ENCODE data around the gene PRSS36.

Gene PRSS36

DNA sequence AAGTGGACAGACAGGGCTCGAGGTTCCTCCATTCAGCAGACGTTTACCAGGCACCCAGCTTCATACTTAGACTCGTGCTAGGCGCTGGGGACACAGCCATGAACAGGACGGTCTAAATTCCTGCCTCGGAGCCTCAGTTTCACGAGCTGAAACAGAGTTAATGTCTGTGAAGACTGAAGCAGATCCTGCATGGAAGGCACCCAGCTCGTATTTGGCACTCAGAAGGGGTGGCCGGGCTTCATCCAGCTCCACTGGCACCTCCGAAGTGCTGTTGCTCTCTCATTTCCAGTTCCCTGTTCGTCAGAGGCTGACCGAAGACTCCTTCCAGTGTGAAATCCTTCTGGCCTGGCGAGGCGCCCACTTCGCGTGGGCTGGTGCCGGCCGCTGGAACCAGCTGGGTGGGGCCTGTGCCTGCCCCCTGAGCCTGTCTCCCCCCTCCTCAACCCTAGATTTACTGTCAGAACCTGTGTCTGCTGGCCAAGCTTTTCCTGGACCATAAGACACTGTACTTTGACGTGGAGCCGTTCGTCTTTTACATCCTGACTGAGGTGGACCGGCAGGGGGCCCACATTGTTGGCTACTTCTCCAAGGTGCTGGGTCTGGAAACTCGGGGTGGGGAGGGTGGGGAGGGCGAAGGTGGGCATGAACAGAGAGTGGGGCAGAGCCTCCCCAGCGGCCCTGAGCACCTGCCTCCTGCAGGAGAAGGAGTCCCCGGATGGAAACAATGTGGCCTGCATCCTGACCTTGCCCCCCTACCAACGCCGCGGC lies 20.1 kb downstream of the PRSS36 start:
- in situ Hi-C loops (cut with HindIII; ENCODE audit: low sequenced_read_pairs) = no loop called here

DNA sequence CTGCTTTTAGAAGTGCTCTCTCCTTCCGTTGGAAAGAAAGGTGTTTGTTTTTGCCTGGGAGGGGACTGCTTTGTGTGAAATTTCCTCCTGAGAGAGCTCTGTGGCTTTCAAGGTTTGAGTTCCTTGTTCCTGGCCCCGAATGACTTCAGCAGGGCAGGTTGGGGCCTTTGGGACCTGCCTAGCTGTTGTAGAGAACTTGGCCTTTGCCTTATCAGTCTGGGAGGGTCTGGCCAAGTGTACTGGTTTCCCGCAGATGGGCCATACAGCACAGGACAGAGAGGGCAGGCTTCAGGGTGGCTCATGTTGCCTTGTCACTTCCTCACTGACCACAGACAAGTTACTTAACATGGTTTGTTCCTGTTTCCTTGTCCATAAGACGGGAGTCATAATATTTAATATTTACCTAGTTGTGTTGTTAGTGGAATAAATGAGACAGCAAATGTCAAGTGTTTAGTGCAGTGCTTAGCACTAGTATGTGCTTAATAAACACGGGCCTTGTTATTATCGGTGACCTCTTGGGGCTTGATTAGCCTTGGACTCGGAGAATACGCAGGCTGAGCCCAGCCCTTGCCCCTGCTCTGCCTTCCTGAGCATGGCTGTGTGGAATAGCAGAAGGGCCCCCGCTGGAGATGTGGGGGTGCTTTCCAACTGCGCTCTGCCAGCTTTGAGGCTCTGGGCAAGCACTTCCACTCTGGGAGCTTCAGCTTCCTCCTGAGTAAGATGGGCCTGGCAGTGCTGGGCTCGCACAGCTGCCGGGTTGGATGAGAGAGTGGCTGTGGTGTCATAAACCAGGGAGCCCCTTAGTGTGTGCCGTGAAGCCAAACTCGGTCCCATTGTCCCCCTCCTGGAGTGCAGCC lies 20.9 kb downstream of the PRSS36 start:
- in situ Hi-C loops (cut with HindIII; ENCODE audit: low sequenced_read_pairs) = no loop called here

DNA sequence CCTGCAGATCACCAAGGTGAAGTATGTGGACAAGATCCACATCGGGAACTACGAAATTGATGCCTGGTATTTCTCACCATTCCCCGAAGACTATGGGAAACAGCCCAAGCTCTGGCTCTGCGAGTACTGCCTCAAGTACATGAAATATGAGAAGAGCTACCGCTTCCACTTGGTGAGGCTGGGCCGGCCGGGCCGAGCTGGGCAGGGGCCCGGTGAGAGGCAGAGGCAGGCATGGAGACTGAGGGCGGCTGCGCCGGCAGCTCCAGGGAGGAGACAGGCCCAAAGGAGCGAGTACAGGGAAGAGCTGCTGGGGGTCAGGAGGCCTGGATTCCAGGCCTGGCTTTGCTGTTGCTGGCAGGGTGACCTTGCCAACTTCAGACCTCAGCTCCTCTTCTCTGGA lies 22.7 kb downstream of the PRSS36 start:
- in situ Hi-C loops (cut with HindIII; ENCODE audit: low sequenced_read_pairs) = no loop called here

DNA sequence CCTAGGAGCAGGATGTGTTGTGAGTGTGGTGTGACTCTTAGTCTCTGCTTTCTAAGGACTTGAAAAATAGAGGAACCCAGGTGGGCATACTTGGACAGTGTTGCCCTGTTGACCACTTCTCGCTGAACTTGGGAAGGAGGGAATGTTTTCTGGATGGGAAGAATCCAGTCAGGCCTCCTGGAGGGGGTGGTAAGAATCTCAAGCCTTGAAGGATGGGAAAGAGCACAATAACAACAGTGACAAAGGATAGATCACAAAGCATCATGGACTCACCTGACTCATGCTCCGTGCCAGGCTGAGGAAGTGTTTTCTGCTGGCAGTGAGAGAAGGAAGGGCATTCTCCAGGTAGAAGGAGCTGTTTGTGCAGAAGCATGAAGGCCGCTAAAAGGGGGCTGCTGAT lies 24.0 kb downstream of the PRSS36 start:
- in situ Hi-C loops (cut with HindIII; ENCODE audit: low sequenced_read_pairs) = no loop called here

DNA sequence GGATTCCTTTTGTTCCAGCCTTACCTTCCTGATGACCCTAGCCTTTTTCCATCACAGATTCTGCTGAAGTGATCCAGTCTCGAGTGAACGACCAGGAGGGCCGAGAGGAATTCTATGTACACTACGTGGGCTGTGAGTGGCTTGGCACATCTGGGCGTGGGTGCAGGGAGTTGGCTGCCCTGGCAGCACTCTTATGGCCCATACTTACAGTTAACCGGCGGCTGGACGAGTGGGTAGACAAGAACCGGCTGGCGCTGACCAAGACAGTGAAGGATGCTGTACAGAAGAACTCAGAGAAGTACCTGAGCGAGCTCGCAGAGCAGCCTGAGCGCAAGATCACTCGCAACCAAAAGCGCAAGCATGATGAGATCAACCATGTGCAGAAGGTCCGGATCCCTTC lies 29.7 kb downstream of the PRSS36 start:
- in situ Hi-C loops (cut with HindIII; ENCODE audit: low sequenced_read_pairs) = no loop called here

DNA sequence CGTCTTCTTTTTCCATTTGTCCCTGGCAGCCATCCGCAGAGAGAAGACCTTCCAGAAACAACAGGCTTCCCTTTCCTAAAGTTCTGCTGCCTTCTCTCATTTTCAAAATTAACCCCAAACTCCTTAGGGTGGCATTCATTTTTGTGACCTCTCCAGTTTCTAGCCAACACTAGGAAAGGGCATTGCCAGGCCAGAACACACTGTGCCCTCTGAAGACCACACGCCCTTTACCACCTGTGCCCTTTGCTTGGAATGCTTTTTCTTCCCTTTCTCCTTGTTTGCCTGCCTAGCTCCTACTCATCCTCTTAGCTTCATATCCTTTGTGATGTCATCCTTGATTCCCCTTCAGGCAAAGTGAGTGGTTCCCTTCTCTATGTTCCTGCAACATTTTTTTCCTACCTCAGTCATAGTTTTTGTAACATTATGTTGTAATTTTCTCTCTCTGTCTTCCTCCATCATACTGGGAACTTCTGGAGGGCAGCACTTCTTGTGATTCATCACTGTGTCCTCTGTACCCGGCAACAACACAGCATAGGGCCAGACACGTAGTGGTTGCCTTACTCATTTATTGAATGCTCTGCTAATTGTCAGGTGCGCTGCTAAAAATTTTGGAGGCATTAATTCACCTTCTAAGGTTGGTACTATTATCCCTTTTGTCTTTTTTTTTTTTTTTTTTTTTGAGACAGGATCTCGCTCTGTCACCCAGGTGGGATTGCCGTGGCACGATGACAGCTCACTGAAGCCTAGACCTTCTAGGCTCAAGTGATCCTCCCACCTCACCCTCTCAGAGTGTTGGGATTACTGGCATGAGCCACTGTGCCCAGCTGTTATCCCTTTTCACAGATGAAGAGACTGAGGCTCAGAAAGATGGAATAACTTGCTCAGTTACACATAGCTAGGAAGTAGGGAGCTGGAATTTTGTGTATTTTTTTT lies 31.4 kb downstream of the PRSS36 start:
- in situ Hi-C loops (cut with HindIII; ENCODE audit: low sequenced_read_pairs) = no loop called here

DNA sequence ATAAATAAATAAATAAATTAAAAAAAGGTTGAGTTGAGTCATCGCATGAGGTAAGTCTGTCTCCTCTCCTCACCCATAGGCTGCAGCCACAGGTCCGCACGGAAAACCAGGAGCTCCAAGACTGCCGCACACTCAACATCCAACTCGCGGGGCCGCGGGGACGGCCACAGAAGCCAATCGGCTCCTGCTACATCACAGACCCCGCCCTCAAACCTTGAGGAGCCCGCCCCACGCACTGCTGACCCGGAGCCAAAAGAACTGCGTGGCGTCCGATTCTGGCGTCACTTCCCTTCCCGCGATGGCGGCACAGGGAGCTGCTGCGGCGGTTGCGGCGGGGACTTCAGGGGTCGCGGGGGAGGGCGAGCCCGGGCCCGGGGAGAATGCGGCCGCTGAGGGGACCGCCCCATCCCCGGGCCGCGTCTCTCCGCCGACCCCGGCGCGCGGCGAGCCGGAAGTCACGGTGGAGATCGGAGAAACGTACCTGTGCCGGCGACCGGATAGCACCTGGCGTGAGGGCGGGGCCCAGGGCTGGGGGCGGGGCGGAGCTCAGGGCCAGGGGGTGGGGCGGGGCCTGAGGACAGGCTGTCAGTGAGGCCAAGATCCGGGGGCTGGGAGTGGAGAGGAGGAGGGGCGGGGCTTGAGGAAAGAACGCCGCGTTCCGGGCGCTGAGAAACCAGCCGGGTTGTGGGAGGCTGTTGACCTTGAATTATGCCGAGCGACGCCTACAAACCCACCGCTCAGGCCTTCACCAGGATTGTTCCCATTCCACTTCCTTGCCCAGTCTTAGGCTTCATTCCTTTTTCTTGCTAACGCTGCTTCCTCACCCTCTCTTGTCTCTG lies 32.3 kb downstream of the PRSS36 start, which contains the start of gene KAT8:
Gene KAT8, plus strand, starts transcription at position 281 of the 839 bp plus-strand sequence. Its CDS starts 18 bp downstream, at position 299.
- in situ Hi-C loops (cut with HindIII; ENCODE audit: low sequenced_read_pairs) = no loop called here

DNA sequence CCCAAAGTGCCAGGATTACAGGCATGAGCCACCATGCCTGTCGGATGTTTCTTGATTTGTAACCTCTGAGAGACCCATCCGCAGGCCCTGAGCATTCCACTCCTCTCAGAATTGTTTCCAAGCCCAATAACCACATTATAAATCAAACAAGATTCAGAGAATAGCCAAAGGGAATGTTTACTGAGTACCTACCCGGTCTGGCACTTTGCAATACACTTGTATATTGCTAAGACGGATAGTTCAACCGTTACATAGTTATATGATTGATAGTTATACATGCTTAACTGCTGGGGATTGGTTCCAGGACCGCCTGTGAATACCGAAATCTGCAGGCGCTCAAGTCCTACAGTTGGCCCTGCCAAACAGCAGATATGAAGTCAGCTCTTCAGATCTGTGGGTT lies 35.4 kb downstream of the PRSS36 start:
- in situ Hi-C loops (cut with HindIII; ENCODE audit: low sequenced_read_pairs) = no loop called here

DNA sequence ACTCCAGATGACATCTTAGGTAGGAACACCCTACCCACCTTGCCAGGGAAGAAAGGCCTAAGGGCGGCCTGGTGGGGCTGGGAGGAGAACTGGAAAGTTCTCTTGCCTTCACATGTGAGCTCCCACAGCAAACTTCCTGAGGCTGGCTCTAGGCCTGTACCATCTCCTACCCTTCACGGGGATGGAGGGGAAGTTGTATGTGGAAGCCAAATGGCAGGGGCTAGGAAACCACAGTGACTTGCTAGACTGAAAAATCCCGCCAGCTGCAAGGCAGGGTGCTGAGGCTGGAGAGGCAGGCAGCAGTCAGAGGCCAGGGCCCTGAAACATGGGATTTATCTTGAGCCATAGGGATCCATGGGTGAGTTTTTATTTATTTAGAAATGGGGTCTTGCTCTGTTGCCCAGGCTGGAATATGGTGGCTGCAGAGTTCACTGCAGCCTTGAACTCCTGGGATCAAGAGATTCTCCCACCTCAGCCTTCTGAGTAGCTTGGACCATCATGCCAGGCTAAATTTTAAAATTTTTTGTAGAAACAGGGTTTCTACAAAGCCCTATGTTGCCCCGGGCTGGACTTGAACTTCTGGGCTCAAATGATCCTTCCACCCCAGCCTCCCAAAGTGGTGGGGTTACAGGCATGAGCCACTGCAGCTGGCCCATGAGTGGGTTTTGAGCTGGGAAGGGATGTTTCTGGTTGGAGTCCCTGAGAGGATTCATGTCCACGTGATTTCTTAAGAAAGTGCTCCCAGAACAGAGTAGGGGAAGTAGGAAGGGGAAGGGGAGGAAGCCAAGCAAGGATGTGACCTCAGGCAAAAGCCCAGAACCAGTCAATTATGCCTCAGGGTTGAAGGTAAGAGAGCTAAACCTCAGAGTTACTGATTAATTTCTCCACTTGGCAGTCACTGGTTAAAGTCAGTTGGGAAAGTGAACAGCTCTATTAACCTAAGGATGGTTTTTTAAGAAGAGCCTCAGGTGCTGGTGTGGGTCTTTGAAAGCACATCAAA lies 36.4 kb downstream of the PRSS36 start:
- in situ Hi-C loops (cut with HindIII; ENCODE audit: low sequenced_read_pairs) = no loop called here

DNA sequence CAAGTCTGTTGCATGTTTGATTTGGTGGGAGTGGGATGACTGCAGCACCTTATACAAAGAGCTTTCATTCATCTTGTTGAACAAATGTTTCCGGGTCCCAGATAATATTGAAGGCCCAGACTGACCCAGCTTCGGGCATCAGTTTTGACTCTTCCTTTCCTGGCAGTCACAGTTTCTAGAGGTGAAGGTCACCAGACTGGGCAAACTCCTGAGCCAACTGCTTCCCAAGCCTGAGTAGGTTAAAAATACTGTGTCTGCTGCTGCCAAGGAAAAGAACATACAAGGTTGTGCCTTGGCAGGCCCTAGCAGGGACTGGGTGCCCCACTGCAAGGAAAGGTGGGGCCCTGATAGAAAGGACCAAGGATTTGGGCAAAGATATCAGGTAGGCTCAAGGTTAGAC lies 37.2 kb downstream of the PRSS36 start:
- in situ Hi-C loops (cut with HindIII; ENCODE audit: low sequenced_read_pairs) = no loop called here

DNA sequence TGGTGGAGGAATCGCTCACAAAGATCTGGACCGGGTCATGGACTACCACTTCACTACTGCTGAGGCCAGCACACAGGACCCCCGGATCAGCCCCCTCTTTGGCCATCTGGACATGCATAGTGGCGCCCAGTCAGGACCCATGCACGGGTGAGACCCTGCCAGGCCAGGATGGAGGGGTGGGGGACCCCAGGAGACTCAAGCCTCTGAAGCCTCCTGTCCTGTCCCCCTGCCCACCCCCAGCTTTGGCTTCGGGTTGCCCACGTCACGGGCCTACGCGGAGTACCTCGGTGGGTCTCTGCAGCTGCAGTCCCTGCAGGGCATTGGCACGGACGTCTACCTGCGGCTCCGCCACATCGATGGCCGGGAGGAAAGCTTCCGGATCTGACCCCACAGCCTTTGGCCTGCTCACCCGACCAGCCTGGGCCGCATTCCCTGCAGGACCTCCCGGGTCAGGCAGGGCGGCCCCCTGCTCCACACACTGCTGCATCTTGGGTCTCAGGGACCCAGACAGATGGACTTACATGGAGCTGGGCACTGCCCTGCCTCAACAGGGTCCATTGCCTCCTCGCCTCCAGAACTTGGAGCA lies 37.9 kb downstream of the PRSS36 start:
- in situ Hi-C loops (cut with HindIII; ENCODE audit: low sequenced_read_pairs) = no loop called here

DNA sequence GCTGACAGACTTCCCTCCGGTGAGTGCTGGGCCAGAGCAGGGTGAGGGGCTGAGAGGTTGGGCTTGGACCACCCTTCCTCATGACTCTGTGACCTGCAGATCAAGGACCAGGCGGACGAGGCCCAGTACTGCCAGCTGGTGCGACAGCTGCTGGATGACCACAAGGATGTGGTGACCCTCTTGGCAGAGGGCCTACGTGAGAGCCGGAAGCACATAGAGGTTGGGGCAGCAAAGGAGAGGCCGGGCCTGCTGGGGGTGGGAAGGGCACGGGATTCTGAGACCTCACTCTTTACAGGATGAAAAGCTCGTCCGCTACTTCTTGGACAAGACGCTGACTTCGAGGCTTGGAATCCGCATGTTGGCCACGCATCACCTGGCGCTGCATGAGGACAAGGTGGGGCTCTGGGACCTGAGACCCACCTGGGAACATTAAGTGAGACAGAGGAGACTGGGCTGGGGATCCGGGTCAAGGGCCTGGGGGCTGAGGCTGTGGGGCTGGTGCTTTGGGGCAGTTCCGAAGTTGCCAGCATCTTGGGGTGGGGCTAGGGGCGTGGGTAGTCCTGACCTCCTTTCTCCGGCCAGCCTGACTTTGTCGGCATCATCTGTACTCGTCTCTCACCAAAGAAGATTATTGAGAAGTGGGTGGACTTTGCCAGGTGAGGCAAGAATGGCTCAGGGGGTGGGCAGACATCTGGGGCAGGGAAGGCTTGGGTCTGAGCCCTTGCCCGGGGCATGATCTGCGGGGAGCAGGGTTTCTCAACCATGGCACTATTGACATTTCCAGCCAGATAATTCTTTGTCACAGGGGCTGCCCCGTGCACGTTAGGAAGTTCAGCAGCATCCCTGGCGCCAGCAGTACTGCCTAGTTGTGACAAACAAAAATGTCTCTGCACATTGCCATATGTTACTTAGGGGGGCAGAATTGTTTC lies 39.5 kb downstream of the PRSS36 start:
- in situ Hi-C loops (cut with HindIII; ENCODE audit: low sequenced_read_pairs) = no loop called here

DNA sequence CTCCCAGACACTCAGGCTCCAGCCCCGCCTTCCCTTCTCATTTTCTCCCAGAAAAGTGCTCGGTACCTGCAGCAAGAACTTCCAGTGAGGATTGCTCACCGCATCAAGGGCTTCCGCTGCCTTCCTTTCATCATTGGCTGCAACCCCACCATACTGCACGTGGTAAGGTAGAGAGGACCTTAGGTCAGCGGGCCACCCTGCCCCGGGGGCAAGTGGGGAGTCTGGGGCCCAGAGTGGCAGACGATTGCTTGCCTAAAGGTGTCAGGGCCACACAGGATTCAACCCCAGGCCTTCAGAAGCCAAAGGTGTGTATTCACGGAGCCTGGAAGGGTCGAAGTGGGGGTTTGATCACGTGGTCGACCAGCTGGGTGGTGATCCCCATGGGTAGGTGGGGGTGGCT lies 40.2 kb downstream of the PRSS36 start:
- in situ Hi-C loops (cut with HindIII; ENCODE audit: low sequenced_read_pairs) = no loop called here

DNA sequence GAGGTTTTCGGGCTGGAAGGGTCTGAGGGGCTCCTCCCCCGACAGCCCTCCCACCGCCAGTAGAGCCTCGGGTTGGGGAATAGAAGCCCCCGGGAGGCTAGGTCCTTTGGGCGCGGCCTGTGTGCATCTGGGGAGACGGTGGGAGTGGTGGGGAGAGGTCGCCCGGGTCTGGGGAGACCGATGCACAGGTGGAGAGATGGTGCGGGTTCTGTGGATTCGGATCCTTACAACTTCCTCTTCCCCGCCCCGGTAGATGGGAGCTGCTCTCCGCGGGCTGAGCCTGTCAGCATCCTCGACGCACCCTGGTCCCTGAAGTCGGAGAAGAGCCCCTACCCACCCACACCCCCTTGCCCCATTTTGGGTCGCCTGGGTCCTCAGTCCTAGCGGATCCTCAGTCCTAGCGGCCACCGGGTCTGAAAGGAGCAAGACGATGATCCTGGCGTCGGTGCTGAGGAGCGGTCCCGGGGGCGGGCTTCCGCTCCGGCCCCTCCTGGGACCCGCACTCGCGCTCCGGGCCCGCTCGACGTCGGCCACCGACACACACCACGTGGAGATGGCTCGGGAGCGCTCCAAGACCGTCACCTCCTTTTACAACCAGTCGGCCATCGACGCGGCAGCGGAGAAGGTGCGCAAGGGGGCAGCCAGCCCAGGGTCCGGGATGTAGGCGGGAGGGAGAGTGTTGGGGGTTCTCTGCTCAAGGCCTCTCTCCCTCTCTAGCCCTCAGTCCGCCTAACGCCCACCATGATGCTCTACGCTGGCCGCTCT lies 40.9 kb downstream of the PRSS36 start:
- in situ Hi-C loops (cut with HindIII; ENCODE audit: low sequenced_read_pairs) = no loop called here

DNA sequence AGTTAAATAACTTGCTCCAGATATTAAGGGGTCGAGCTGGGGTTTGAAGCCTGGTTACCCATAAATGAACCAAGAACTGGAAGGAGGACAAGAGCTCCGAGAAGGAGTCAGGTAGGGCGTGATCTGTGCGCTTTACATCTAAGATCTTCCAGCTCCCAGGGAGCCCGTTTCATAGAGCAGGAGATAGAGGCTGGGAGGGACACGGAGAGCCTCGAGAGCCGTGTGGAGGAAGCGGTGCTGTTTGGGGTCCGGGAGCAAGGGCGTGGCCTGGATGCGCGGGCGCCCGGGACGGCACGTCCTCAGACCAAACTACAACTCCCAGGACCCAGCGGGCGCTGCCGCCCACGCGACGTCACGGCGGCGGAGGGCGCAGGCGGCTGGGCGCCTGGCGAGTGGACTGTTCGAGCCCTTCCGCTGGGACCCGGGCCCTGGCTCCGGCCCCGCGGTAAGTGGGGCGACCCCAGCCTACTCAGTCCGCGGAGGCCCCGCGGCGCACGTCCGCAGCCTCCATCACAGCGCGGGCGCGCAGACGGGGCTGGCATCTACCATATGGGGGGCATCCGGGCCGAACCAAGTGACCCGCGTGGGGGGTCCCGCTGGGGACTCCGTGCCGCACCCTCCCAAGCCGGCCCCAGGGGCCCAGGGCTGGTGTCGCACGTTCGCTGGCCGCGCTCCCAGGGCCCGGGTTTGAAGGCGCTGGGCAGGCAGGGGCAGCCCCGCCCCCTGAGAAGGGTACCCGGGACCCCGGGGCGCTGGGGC lies 41.7 kb downstream of the PRSS36 start, which contains the start of gene BCKDK:
Gene BCKDK, plus strand, starts transcription at position 352 of the 759 bp plus-strand sequence. CDS start 838 bp downstream, outside the sequence.
- in situ Hi-C loops (cut with HindIII; ENCODE audit: low sequenced_read_pairs) = no loop called here

DNA sequence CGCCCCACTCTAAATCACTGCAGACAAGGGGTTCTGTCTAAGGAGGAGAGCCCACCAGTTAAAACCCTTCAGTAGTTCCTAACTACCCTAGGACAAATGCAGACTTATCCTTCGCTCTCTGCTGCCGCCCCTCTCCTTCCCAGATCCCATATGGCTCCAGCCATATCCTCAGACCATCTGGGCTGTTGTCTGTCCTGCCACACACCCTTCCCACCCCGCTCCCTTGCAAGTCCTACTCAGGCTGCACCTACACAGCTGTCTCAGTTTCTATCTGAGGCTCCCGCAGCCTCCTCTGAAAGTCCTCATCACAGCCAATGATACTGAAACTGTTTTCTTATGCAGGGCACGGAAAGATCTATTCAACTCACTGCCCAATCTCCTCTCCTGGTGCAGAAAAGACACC lies 42.4 kb downstream of the PRSS36 start:
- in situ Hi-C loops (cut with HindIII; ENCODE audit: low sequenced_read_pairs) = no loop called here
